C1 segment of cervical spinal cord (tissue), 14 donors: ENCODE data around the gene TTLL12.

Experiments used
- DNase-seq, 14 donors: peaks; one replicate each; lab custom pipeline; 2025; lab: John Stamatoyannopoulos, UW

TTLL12 gene

GRCh38 chr22:43173566-43173965, 13.4 kb downstream of the TTLL12 start:
- no peak for DNase-seq

GRCh38 chr22:43172191-43172590, 14.7 kb downstream of the TTLL12 start:
- no peak for DNase-seq

GRCh38 chr22:43171607-43172006, 15.3 kb downstream of the TTLL12 start:
- no peak for DNase-seq

GRCh38 chr22:43171019-43171491, 15.9 kb downstream of the TTLL12 start:
- DNase-seq = no peak

GRCh38 chr22:43170131-43170480, 16.8 kb downstream of the TTLL12 start:
- no peak for DNase-seq

GRCh38 chr22:43169310-43170130, 17.4 kb downstream of the TTLL12 start:
- DNase-seq = no peak

- no peak for DNase-seq
Observed at GRCh38 chr22:43168471-43169309, 18.2 kb downstream of the TTLL12 start.

- no peak for DNase-seq
Observed at GRCh38 chr22:43167001-43167589, 19.8 kb downstream of the TTLL12 start.

GRCh38 chr22:43166132-43166930, 20.6 kb downstream of the TTLL12 start:
- DNase-seq = no peak

- DNase-seq = peak in 1 of 14 donors; percentile 7
Observed at GRCh38 chr22:43164636-43165035, 22.3 kb downstream of the TTLL12 start.

GRCh38 chr22:43163241-43163795, 23.6 kb downstream of the TTLL12 start:
- DNase-seq = no peak

GRCh38 chr22:43162412-43163150, 24.4 kb downstream of the TTLL12 start:
- no peak for DNase-seq

- no peak for DNase-seq
Observed at GRCh38 chr22:43160497-43161126, 26.3 kb downstream of the TTLL12 start.

- DNase-seq = no peak
Observed at GRCh38 chr22:43159484-43160178, 27.3 kb downstream of the TTLL12 start.

GRCh38 chr22:43158778-43159483, 28.0 kb downstream of the TTLL12 start:
- DNase-seq = no peak

GRCh38 chr22:43157874-43158546, 28.9 kb downstream of the TTLL12 start:
- no peak for DNase-seq

- no peak for DNase-seq
Observed at GRCh38 chr22:43156413-43156812, 30.5 kb downstream of the TTLL12 start.

- DNase-seq = no peak
Observed at GRCh38 chr22:43155789-43156188, 31.1 kb downstream of the TTLL12 start.
